CD4-positive, alpha-beta T cell treated with Interleukin-15 for 1 hour (primary cell): ENCODE data around the gene TMEM37.
"Not testable (repeated sequence)": the region's sequence is repeated elsewhere in the genome, so short reads cannot be mapped to it uniquely, and the experiment has no call there.

Experiments used
- DNase-seq: peaks from one replicate; pipeline ENCODE4 v3.0.0-alpha.2; 2020

The TMEM37 gene, protein sequence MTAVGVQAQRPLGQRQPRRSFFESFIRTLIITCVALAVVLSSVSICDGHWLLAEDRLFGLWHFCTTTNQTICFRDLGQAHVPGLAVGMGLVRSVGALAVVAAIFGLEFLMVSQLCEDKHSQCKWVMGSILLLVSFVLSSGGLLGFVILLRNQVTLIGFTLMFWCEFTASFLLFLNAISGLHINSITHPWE

GRCh38 chr2:119431155-119431975, at the start of gene TMEM37:
TSS of gene TMEM37 (plus strand) at chr2:119431854. CDS start at chr2:119431904, 50 bp downstream.
- DNase-seq: no peak

DNA sequence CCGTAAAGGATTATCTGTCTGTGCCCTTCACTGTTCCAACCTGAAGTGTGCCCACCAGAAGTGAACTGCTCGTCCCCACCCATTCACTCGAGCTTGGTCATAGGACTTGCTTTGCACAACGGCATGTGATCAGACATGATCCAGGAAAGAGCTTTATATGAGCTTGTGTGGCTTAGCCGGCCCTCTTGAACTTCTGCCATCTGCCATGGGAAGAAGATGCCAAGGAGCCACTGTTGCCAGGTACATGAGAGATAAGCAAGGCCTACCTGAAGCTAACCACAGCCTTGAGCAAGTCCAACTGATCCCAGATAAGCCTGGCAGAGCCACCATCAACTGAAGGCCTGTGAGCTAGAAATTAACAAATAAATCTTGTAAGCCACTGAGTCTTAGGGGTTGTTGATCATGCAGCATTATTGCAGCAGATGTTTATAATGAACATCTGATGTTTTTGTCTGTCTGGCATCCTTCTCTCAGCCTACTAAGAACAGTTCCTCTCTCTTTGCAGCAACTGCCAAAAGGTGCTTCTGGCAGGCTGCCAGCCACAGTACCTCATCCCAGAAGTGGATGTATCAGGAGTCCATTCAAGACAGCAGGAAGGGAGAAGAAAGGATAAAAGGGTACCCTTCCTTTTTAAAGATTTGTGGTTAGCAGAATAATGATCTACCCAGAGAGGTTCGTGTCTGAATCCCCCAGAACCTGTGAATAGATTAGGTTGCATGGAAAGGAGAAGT, 48.1 kb upstream of the TMEM37 start:
- DNase-seq: no peak

DNA sequence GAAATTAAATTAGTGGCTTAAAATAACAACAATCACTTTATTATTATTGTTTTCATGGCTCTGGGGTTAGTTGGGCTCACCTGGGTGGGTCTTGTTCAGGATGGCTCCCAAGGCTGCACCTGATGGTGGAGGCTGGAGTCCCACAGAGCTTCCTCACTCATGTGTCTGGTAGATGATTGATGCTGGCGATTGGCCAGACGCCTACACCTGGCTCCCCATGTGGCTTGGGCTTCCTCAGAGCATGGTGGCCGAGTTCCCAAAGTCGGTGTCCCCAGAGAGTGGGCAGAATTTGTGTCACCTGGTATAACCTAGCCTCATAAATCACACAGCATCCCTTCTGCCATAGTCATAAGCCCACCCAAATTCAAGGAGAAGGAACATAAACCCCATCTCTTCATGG, 46.7 kb upstream of the TMEM37 start:
- DNase-seq: no peak

DNA sequence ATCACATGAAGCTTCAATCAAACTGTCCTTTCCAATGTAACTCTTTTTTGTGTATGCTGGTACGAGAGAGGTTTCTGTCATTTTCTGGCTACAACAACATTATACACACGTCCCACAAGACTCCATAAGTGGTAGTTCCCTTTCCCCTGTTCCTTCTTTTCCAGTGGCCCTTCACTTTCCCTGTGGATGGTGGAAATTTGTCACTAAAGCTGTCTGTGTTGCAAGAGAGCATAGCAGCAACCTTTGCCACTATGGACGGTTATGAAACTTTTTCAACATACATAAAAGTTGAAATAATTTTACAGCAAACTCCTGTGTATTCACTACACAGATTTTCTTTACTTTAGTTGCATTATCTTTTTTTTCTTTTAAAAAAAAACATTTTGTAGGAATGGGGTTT, 46.2 kb upstream of the TMEM37 start:
- no peak for DNase-seq

DNA sequence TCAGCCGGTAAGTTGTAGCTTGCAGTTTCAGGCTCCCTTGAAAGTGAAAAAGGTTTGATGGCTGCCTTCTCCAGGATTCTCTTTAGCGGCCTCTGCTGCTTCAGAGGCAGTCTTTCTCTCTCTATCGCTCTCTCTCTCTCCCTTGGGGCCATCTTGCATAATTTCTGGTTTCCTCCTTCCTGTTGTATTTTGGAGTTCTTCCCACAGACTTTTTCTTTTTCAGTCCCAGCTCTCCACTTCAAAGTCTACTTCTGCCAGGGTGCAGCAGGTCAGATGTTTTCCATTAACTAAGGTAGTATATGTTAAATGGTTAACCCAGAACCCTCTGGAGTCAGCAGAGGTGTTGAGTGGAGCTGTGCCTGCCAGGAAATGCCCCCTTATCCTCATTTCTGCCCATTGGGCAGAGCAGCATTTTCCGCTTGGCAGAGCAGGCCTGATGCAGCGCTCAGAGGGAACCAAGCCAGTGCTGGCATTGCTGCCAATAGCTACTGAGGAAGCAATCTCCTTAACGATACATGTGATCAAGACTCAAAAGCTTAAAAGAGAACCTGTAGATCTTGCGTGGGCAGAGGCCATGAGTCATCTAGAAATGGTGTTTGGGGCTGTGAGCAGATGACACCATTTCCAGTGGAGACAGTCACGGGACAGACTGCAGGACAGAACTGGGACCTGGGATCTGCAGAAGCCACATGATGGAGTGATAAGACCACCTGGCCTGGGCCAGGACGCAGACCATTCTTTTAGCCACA, 44.1 kb upstream of the TMEM37 start:
- peak; percentile 42 for DNase-seq

GRCh38 chr2:119389615-119390306, 41.9 kb upstream of the TMEM37 start:
- no peak for DNase-seq

- no peak for DNase-seq
These were observed 37.5 kb upstream of the TMEM37 start for GRCh38 chr2:119393971-119394748.

DNA sequence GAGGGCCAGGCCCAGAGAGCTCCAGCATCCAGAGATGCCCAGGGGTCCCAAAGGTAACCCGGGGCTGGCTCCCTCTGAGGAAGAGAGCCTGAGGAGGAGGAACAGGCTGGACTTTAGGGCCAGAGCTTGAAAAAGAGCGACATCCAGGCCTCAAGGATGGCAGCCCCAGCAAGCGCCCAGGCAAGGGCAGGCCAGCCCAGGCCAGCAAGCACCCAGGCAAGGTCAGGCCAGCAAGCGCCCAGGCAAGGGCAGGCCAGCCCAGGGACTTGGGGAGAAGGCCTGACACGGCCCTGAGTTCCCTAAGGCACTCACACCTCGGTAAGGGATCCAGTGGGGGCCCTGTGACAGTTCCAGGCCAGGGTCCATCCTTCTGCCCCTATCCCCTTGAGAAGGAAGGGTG, 34.5 kb upstream of the TMEM37 start:
- DNase-seq: no peak

GRCh38 chr2:119402106-119402505, 29.5 kb upstream of the TMEM37 start:
- DNase-seq: no peak

- DNase-seq: no peak
These were observed 28.8 kb upstream of the TMEM37 start for GRCh38 chr2:119402645-119403560.

- not testable (repeated sequence) for DNase-seq
These were observed 28.0 kb upstream of the TMEM37 start for GRCh38 chr2:119403618-119404017.

GRCh38 chr2:119405151-119405550, 26.5 kb upstream of the TMEM37 start:
- DNase-seq: no peak

DNA sequence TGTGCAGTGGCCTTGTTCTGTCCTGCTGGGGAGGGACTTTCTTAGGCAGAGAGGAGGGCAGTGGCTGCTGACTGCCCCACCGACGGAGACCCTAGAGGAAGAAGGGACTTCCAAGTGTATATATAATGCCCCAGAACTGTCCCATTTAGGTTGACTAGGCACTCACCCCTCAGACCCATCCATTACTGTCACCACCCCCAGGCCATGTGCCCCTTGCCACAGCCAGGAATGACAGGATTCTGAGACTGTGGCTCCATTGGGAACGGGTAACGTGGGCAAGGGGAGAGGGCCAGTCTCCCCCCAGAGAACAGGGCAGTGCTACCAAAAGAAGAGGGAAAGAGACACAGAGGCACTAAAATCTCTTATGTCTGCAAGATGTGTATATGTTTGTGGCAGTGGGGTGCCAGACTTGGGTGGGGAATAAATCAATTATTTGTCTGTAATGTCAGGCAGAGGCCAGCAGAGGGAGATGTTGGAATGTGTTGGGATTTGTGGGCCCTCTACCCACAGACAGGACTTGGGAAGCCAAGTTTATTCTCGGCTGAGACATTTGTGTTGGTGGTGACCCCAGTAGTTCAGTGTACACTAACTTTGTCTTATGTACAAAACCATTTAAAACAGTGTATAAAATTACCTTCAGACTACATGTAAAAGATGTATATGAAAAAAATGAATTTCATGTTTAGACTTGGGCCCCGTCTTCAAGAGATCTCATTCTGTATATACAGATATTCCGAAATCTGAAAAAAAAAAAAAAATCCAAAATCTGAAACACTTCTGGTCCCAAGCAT, 24.0 kb upstream of the TMEM37 start:
- no peak for DNase-seq

DNA sequence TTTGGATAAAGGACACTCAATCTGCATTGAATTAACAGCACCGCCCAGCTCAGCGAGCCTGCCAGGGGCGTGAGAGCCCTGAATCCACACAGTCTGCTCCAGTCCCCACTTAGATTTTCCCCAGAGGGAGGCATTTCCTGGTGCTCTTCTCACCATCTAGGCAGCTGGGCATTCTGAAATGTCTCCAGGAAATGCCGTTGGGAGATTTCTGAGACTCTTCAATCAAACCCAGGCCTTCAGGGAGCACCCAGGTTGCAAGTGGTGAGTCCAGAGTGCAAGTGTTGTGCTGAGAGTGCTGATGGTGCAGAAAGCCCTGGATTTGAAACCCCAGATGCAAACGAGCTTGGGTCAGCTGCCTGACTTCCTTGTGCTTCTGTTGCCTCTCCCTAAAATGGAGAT, 23.4 kb upstream of the TMEM37 start:
- DNase-seq: no peak

DNA sequence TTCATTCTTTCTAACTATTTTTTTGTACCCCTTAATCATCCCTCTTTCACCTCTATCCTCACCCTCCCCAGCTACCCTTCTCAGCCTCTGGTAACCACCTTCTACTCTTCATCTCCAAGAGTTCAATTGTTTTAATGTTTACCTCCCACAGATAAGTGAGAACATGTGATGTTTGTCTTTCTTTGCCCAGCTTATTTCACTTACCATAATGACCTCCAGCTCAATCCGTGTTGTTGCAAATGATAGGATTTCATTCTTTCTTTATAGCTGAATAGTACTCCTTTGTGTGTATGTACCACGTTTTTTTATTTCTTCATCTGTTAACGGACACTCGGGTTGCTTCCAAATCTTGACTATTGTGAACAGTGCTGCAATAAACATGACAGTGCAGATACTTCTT, 22.1 kb upstream of the TMEM37 start:
- no peak for DNase-seq

DNA sequence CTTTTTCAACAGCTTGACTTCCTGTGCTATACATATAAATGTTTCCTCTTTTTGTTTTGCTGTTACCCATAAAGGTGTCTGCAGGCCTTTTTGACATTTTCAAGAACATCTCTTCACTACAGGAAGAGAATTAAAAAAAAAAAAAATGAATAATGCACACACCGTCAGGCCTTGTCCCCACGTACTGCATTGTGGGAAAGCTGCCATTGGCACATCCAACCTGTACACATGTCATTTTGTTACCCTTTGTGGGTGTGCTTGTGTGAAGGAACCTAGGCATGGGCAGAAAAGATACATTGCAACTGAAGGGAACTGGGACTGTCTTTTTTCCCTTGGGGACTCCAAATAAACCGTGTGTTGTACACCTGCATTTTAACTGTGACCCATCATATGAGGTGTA, 16.8 kb upstream of the TMEM37 start:
- no peak for DNase-seq

GRCh38 chr2:119415630-119416029, 16.0 kb upstream of the TMEM37 start:
- DNase-seq: no peak

- no peak for DNase-seq
These were observed 15.2 kb upstream of the TMEM37 start for GRCh38 chr2:119416299-119416923.

DNA sequence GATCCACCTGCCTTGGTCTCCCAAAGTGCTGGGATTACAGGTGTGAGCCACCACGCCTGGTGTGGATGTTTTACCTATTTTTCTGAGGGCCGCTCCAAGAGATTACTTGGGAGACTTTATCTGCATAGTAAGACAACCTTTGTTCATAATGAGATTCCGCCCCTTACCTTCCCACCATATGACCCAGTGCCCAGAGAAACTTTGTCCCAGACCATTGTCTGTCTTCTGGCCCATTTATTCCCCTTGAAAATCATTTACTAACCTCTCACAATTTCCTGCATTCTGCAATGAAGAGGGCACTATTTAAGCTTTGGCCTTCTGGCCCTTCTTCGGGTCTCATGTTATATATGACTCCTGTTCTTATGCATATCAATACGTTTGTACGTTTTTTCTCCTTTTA, 13.7 kb upstream of the TMEM37 start:
- no peak for DNase-seq
